NCI-H1092 treated with DMSO at 0.1 percent for 48 hours (cell line): ENCODE results near the gene ATAD1.
"Not testable (repeated sequence)": the region's sequence is repeated elsewhere in the genome, so short reads cannot be mapped to it uniquely, and the experiment has no call there.

ENCODE experiments used
- DNase-seq: peaks from one replicate; lab custom pipeline; 2025; lab: John Stamatoyannopoulos, UW

ATAD1 gene

DNA sequence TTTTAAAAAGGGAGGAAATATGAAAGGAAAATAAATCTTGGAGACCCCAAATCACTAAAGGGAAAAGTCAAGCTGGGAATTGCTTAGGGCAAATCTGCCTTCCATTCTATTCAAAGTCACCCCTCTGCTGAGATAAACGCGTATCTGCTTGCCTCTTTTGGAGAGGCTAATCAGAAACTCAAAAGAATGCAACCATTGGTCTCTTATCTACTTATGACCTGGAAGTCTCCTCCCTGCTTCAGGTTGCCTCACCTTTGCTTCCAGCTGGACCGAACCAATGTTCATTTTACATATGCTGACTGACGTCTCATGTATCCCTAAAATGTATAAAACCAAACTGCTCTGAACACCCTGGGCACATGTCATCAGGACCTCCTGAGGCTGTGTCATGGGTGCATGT, 14.7 kb downstream of the ATAD1 start:
- no peak for DNase-seq

DNA sequence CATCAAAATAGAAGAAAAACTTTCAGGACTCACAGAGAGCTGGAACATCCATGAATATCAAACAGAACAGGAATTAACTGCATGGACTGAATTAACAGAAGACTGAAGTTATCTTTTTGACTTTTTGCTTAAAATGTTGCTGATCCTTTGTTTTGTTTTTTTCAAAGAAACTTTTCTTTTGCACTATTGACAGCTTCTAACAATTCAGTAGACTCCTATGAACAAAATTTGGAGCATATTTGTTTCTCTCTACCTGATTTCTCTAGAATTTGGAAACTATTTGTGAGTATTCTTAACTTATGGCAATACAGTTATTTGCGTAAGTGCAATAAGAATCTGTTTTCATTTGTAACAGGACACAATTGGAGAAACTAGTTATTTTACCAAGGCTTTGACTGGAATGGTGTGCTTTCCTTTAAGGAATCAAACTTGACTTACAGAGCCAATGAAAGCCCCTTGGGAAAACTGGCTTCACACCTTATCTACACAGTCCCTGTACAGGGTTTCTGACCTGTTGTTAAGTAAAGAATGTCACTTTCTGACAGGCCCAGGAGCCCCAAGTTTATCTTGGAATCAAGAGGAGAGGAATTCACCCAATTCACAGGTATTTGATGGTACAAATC, 16.1 kb downstream of the ATAD1 start:
- DNase-seq: not testable (repeated sequence)

- DNase-seq: no peak
Observed at GRCh38 chr10:87799860-87800259, 18.2 kb downstream of the ATAD1 start.

- no peak for DNase-seq
Observed at GRCh38 chr10:87798082-87798481, 19.9 kb downstream of the ATAD1 start.

DNA sequence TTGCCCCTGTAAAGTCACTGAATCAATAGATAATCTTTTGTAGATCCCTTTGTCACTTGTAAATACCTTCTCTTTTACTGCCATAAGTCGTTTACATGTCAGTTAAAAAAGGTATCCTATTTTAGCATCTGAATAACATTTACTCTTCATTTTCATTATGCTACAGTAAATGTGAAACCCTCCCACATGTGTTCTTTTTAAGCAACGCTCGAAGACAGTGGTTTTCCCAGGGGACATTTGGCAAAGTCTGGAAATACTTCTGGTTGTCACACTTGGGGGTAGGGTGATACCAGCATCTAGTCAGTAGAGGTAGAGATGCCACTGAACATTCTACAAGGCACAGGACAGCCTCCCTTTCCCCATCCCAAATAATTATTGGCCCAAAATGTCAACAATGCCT, 23.7 kb downstream of the ATAD1 start:
- no peak for DNase-seq

- DNase-seq: no peak
Observed at GRCh38 chr10:87790185-87790584, 27.8 kb downstream of the ATAD1 start.

DNA sequence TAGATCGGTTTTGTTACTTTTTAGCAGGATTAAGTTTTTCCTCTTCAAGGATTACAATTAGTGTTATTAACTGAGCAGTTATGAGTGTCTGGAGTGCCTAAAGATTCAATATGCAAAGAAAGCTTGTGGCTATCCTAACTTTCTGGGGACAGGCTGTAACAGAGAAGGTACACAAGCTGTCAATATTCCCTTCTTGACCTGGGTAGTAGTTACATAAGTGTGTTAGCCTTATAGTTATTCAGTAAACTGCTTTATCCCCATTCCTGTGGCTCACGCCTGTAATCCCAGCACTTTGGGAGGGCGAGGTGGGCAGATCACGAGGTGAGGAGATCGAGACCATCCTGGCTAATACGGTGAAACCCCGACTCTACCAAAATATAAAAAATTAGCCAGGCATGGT, 31.6 kb downstream of the ATAD1 start:
- DNase-seq: no peak

DNA sequence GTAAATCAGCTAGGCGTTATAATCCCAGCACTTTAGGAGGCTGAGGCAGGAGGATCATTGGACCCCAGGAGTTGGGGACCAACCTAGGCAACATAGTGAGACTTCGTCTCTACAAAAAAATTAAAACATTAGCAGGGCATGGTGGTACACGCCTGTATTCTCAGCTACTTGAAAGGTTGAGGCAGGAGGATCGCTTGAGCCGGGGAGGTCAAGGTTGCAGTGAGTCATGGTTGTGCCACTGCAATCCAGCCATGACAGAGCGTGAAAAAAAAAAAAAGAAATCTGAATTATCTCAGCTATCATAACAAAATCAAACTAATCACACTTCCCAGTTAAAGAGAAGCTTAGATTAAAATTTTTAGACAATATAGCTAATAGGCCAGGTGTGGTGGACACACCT, 35.3 kb downstream of the ATAD1 start:
- no peak for DNase-seq

DNA sequence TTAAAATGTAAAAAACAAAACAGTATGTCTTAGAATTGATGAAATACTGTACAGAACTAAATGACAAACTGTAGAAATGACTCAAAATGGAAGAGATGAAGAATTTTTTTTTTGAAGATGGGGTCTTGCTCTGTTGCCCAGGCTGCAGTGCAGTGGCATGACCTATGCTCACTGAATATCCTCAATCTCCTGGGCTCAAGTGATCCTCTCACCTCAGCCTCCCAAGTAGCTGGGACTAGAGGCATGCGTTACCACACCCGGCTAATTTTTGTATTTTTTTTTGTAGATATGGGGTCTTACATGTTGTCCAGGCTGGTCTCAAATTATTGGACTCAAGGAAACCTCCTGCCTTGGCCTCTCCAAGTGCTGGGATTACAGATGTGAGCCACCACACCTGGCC, 36.5 kb downstream of the ATAD1 start:
- DNase-seq: no peak

- DNase-seq: no peak
Observed at GRCh38 chr10:87776328-87776727, 41.7 kb downstream of the ATAD1 start.

DNA sequence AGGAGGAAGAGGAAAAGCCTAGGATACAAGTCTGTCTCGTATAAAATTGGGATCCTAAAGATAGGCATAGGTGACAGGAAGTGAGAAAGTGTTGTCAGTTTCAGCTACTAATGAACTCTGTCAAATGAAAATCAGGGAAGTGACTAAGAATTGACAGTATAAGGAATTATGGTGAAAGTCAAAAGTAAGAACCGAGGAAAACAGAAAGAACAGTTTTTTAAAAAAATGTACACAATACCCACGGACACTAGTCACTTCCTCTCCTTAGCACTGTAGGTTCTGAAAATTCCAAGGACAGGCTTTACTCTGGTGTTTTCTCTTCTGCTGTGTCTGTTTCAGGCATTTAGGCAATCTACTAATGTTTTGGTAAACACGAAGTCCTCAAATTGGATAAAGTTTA, 42.3 kb downstream of the ATAD1 start:
- DNase-seq: no peak

DNA sequence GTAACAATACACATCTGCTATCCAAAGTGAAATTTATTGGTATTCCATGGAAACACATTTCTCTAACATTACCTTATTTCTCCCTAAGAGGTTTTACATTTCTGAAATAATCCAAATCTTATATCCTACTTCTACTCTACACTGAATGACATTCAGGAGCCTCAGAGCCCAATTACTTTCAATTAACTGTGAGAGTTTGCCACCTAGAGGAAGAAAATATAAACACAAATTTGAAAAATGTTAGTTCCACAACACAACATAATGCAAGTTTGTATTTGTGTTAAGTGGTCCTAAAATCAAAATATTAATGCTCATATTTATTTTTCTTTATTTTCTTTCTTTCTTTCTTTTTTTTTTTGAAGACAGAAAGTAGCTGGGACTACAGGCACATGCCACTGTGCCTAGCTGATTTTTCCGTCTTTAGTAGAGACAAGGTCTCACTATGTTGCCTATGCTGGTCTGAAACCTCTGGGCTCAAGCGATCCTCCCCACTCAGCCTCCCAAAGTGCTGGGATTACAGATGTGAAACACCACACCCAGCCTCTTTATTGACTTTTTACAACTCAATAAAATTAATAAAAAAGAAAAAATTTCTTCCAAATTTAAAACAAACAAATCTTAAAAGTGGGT, 46.0 kb downstream of the ATAD1 start:
- DNase-seq: no peak

GRCh38 chr10:87767253-87767652, 50.8 kb downstream of the ATAD1 start:
- no peak for DNase-seq

DNA sequence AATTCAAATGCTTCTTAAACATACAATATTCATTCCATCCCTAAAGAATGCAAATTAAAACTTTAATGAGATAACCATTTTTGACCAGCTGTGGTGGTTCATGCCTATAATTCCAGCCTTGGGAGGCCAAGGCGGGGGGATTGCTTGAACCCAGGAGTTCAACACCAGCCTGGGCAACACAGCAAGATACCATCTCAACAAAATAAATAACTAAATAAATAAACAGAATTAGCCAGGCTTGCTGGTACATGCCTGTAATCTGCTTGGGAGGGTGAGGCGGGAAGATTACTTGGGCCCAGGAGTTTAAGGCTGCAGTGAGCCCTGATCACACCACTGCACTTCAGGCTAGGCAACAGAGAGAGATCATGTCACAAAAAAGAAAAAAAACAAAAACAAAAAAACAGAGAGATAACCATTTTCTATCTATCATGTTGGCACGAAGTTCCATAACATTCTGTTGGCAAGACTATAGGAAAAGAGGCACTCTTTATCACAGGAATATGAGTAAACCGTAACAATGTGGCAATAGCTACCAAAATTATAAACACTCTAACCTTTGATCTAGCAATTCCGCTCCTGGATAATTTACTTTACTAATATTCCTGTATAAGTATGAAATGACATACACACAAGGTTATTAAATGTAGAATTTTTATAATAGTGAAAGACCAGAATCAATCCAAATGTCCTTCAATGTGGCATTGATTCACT, 52.2 kb downstream of the ATAD1 start:
- no peak for DNase-seq

- no peak for DNase-seq
Observed at GRCh38 chr10:87764072-87764934, 53.7 kb downstream of the ATAD1 start.

DNA sequence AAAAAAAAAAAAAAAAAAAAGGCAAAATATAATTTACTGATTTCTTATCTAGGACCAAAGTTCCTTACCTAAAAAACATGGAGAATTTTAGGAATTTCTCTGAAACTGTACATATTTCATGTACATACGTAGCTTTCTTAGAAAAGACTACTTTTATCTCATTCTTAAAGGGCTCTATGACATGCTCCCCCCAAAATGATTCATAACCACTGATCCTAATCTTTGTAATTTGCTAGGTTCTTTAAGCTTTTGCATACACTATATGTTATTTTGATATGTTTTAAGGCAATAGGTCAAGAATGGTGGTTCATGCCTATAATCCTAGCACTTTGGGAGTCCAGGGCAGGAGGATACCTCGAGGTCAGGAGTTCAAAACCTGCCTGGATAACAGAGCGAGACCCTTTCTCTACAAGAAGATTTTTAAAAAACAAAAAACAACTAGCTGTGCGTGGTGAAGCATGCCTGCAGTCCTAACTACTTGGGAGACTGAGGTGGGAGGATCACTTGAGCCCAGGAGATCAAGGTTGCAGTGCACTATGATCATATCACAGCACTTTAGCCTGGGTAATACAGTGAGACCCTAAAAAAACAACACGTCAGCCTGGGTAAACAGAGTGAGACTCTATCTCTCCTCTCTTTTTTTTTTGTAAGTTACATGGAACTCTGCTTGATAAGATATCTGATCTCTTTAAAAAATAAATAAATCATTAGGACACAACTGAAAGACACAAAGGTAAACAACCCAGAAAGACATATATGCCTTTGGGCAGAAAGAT, 54.8 kb downstream of the ATAD1 start:
- no peak for DNase-seq

DNA sequence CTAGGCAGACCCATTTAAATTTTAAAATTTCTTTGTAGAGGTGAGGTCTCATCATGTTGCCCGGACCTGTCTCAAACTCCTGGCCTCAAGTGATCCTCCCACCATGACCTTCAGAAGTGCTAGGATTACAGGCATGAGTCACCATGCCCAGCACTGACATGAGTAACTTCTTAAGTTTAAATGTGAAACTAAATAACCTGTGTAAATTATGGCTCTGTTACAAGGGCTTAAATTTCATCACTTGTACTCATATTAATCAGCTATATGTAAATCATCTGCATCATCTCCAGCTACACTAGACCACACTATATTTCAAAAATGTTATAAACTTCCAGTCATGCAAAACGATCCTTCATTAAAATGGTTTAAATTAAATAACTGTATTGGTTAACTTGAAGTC, 56.1 kb downstream of the ATAD1 start:
- no peak for DNase-seq

- DNase-seq: no peak
Observed at GRCh38 chr10:87761153-87761552, 56.9 kb downstream of the ATAD1 start.

DNA sequence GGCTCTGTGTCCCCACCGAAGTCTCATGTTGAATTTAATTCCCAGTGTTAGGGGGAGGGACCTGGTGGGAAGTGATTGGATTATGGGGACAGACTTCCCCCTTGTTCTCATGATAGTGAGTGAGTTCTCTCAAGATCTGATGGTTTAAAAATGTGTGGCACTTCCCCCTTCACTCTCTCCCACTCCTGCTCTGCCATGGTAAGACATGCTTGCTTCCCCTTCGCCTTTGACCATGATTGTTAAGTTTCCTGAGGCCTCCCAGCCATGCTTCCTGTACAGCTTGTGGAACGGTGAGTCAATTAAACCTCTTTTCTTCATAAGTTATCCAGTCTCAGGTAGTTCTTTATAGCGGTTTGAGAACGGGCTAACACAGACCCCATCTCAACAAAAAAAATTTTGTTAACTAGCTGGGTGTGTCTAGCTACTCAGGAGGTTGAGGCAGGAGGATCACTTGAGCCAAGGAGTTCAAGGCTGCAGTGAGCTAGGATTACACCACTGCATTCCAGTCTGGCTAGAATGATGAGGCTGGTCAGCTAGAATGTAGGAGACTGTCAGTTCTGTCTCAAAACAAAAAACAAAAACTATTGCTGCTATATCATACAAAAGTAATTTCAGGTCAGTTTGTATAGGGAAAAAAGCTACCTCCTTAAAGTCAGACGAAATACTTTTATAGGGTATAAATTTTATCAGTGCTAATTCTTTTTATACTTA, 57.7 kb downstream of the ATAD1 start:
- DNase-seq: no peak

- DNase-seq: no peak
Observed at GRCh38 chr10:87759551-87759950, 58.5 kb downstream of the ATAD1 start.

- no peak for DNase-seq
Observed at GRCh38 chr10:87757685-87758084, 60.3 kb downstream of the ATAD1 start.
